GM12891 (cell line): ENCODE measurements around the gene CYYR1.
"Not testable (repeated sequence)": the region's sequence is repeated elsewhere in the genome, so short reads cannot be mapped to it uniquely, and the experiment has no call there.

ENCODE experiments used
- DNase-seq: peaks from one replicate; pipeline ENCODE4 v3.0.0; 2011; ENCODE audit warnings: low spot score; ENCODE audit not compliant: insufficient read length
- FAIRE-seq: peaks from 2 replicates; lab custom pipeline; 2011; peaks lifted over from hg19 to GRCh38; lab: Jason Lieb, UNC
- PAX5 ChIP-seq: IDR thresholded peaks from 2 replicates; pipeline ENCODE4 v1.6.1; 2011; ENCODE audit warnings: low read length, moderate library complexity, mild to moderate bottlenecking; ENCODE audit not compliant: insufficient read depth, severe bottlenecking
- POLR2A ChIP-seq: IDR thresholded peaks from 2 replicates; pipeline ENCODE4 v1.6.1; 2011; ENCODE audit warnings: low read depth, low read length, control low read depth
- POLR2AphosphoS5 ChIP-seq: IDR thresholded peaks from 2 replicates; pipeline ENCODE4 v1.6.1; 2011; ENCODE audit warnings: low read depth, low read length, control low read depth
- POU2F2 ChIP-seq: IDR thresholded peaks from 2 replicates; pipeline ENCODE4 v1.6.1; 2011; ENCODE audit warnings: low read depth, mild to moderate bottlenecking, control low read depth, low read length, moderate library complexity
- SPI1 ChIP-seq: IDR thresholded peaks from 2 replicates; pipeline ENCODE4 v1.6.1; 2011; ENCODE audit warnings: low read depth, low read length, control low read depth
- TAF1 ChIP-seq: IDR thresholded peaks from 2 replicates; pipeline ENCODE4 v1.6.1; 2011; ENCODE audit warnings: low read depth, low read length, control low read depth

Gene CYYR1

GRCh38 chr21:26473471-26473870 lies 99.6 kb downstream of the CYYR1 start:
- DNase-seq (no peak), FAIRE-seq (no peak)

DNA sequence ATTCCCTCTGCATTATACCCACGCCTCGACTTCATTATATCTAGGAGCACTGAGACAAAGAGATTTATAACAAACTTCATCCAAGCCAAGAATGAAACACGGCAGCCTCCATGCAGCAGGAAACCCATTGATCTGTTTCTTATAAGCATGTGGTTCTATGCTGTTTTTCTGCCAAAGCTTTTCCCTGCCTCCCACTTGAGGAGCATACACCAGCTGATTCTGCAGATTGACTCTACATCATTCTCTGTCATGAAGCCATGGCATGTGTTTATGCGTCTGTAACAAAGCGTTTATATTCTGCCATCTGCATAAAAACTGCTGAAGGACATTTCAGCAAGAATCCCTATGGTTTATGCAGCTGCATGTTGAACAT lies 102.0 kb downstream of the CYYR1 start:
- TF ChIP-seq SPI1 (no peak), POU2F2 (no peak), POLR2AphosphoS5 (no peak), TAF1 (no peak), POLR2A (no peak), PAX5 (no peak)
- no peak for FAIRE-seq
- no peak for DNase-seq

More at GRCh38 chr21:26473471-26473870, 99.6 kb downstream of the CYYR1 start:
- TF ChIP-seq POU2F2 (no peak), PAX5 (no peak), POLR2A (no peak), TAF1 (no peak), SPI1 (no peak), POLR2AphosphoS5 (no peak)

- FAIRE-seq (no peak), DNase-seq (no peak)
- TF ChIP-seq POU2F2 (no peak), TAF1 (no peak), POLR2AphosphoS5 (no peak), PAX5 (no peak), SPI1 (no peak), POLR2A (no peak)
These were observed 102.6 kb downstream of the CYYR1 start for GRCh38 chr21:26470351-26471098.

GRCh38 chr21:26469789-26470188 lies 103.3 kb downstream of the CYYR1 start:
- FAIRE-seq (no peak), DNase-seq (no peak)

GRCh38 chr21:26465916-26466315 lies 107.2 kb downstream of the CYYR1 start:
- DNase-seq (no peak), FAIRE-seq (no peak)
- TF ChIP-seq PAX5 (no peak), SPI1 (no peak), POLR2A (no peak), POLR2AphosphoS5 (no peak), TAF1 (no peak), POU2F2 (no peak)

More at GRCh38 chr21:26469789-26470188, 103.3 kb downstream of the CYYR1 start:
- TF ChIP-seq POLR2AphosphoS5: no peak
- TF ChIP-seq TAF1: no peak
- no peak for TF ChIP-seq POU2F2
- TF ChIP-seq PAX5: no peak
- TF ChIP-seq POLR2A: no peak
- no peak for TF ChIP-seq SPI1

DNA sequence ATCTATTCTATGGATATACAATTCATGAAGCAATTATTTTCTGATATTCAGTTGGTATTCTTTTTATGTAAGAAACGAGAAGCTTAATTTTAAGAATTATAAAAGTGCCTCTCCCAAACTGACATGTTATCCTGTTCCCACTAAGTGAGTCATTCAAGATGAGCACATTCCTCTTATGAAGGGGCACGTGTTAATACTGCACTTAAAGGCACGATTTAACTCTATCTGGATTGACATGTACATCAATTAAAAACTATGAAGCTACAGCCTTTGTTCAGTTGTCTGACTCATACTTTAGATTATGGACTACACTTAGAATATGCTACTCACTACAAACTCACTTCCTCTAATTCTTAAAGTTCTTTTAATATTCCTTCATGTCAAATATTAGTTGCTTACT lies 111.6 kb downstream of the CYYR1 start:
- TF ChIP-seq POLR2AphosphoS5 (no peak), SPI1 (no peak), PAX5 (no peak), POLR2A (no peak), POU2F2 (no peak), TAF1 (no peak)

GRCh38 chr21:26460621-26461020 lies 112.5 kb downstream of the CYYR1 start:
- FAIRE-seq (no peak), DNase-seq (no peak)
- TF ChIP-seq POU2F2 (no peak), POLR2AphosphoS5 (no peak), SPI1 (no peak), PAX5 (no peak), POLR2A (no peak), TAF1 (no peak)

More for the DNA sequence above, 111.6 kb downstream of the CYYR1 start:
- no peak for DNase-seq
- FAIRE-seq: no peak

DNA sequence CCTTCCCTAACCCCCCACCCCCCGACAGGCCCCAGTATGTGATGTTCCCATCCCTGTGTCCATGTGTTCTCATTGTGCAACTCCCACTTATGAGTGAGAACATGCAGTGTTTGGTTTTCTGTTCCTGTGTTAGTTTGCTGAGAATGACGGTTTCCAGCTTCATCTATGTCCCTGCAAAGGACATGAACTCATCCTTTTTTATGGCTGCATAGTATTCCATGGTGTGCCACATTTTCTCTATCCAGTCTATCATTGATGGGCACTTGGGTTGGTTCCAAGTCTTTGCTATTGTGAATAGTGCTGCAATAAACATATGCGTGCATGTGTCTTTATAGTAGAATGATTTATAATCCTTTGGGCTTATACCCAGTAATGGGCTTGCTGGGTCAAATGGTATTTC lies 114.2 kb downstream of the CYYR1 start:
- not testable (repeated sequence) for FAIRE-seq, DNase-seq

DNA sequence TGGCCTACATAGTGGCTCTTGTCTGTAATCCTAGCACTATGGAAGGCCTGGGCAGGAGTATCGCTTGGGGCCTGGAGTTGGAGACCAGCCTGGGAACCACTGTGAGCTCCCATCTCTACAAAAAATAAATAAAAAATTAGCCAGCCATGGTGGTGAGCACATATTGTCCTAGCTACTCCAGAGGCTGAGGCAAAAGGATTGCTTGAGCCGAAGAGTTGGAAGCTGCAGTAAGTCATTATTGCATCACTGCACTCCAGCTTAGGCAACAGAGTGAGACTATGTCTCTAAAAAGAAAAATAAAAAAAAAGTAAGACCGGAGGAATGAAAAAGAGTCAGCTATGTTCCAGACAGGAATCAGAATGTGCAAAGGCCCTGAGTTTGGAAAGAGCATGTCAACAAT lies 115.3 kb downstream of the CYYR1 start:
- no peak for TF ChIP-seq POU2F2
- TF ChIP-seq POLR2A: no peak
- no peak for TF ChIP-seq TAF1
- TF ChIP-seq SPI1: no peak
- no peak for TF ChIP-seq POLR2AphosphoS5
- no peak for TF ChIP-seq PAX5
- FAIRE-seq (no peak), DNase-seq (no peak)

- FAIRE-seq (no peak), DNase-seq (no peak)
- TF ChIP-seq SPI1: no peak
- no peak for TF ChIP-seq POLR2A
- TF ChIP-seq POLR2AphosphoS5: no peak
- TF ChIP-seq POU2F2: no peak
- TF ChIP-seq TAF1: no peak
- TF ChIP-seq PAX5: no peak
These were observed 119.8 kb downstream of the CYYR1 start for GRCh38 chr21:26453267-26453666.
